HEK293 (cell line): ENCODE data around the gene ARHGEF12.

Experiments
- BCL11A ChIP-seq: fragments of 450-650 bp; formaldehyde crosslinking; IDR thresholded peaks from 2 replicates; pipeline ENCODE4 v1.5.1; 2016; ENCODE audit warnings: low read depth, missing biosample characterization, missing genetic modification characterization
- CTCF ChIP-seq: fragments of 450-650 bp; formaldehyde crosslinking; IDR thresholded peaks from 2 replicates; pipeline ENCODE4 v1.5.1; 2016; ENCODE audit warnings: missing biosample characterization, missing genetic modification characterization
- REST ChIP-seq: fragments of 450-650 bp; formaldehyde crosslinking; IDR thresholded peaks from 2 replicates; pipeline ENCODE4 v1.5.1; 2016; ENCODE audit warnings: missing biosample characterization, missing genetic modification characterization
- SP7 ChIP-seq: fragments of 450-650 bp; formaldehyde crosslinking; IDR thresholded peaks from 2 replicates; pipeline ENCODE4 v1.5.1; 2016; ENCODE audit warnings: missing biosample characterization, missing genetic modification characterization
- YY1 ChIP-seq: fragments of 450-650 bp; formaldehyde crosslinking; IDR thresholded peaks from 2 replicates; pipeline ENCODE4 v1.5.1; 2018; ENCODE audit warnings: missing biosample characterization, missing genetic modification characterization
- ZBTB21 ChIP-seq: fragments of 450-650 bp; formaldehyde crosslinking; IDR thresholded peaks from 2 replicates; pipeline ENCODE4 v1.5.1; 2017; ENCODE audit warnings: missing biosample characterization, missing genetic modification characterization
- ZBTB8A ChIP-seq: fragments of 450-650 bp; formaldehyde crosslinking; IDR thresholded peaks from 2 replicates; pipeline ENCODE4 v1.5.1; 2016; ENCODE audit warnings: missing biosample characterization, missing genetic modification characterization
- ZFP3 ChIP-seq: fragments of 450-650 bp; formaldehyde crosslinking; IDR thresholded peaks from 2 replicates; pipeline ENCODE4 v1.5.1; 2016; ENCODE audit warnings: low read depth, missing biosample characterization, missing genetic modification characterization
- ZNF350 ChIP-seq: fragments of 450-650 bp; formaldehyde crosslinking; IDR thresholded peaks from 2 replicates; pipeline ENCODE4 v1.5.0; 2017; ENCODE audit warnings: missing biosample characterization, mild to moderate bottlenecking, missing genetic modification characterization
- ZNF362 ChIP-seq: fragments of 450-650 bp; formaldehyde crosslinking; IDR thresholded peaks from 2 replicates; pipeline ENCODE4 v1.5.1; 2016; ENCODE audit warnings: missing biosample characterization, missing genetic modification characterization
- ZNF426 ChIP-seq: fragments of 450-650 bp; formaldehyde crosslinking; IDR thresholded peaks from 2 replicates; pipeline ENCODE4 v1.5.1; 2017; ENCODE audit warnings: missing biosample characterization, missing genetic modification characterization, mild to moderate bottlenecking, inconsistent platforms, moderate library complexity
- ZNF514 ChIP-seq: fragments of 450-650 bp; formaldehyde crosslinking; IDR thresholded peaks from 2 replicates; pipeline ENCODE4 v1.5.1; 2016; ENCODE audit warnings: missing biosample characterization, missing genetic modification characterization
- ZNF777 ChIP-seq: fragments of 450-650 bp; formaldehyde crosslinking; IDR thresholded peaks from 2 replicates; pipeline ENCODE4 v1.5.1; 2017; ENCODE audit warnings: missing biosample characterization, missing genetic modification characterization, borderline replicate concordance
- ZNF837 ChIP-seq: fragments of 450-650 bp; formaldehyde crosslinking; IDR thresholded peaks from 2 replicates; pipeline ENCODE4 v1.5.1; 2016; ENCODE audit warnings: missing biosample characterization, missing genetic modification characterization

- TF ChIP-seq ZNF514 (tag by site-specific recombination) (no peak), BCL11A (tag by site-specific recombination) (no peak), CTCF (tag by site-specific recombination) (no peak), ZNF777 (no peak), ZNF362 (no peak), REST (tag by site-specific recombination) (no peak), ZNF350 (no peak), ZNF426 (tag by site-specific recombination) (no peak), ZBTB21 (tag by site-specific recombination) (no peak), SP7 (no peak), ZBTB8A (tag by site-specific recombination) (no peak), ZNF837 (tag by site-specific recombination) (no peak), YY1 (tag by site-specific recombination) (no peak), ZFP3 (no peak)
Measured at GRCh38 chr11:120304526-120304925, 31.7 kb upstream of the ARHGEF12 start.
